Panc1 (cell line): Measurements from ENCODE around the gene GTF3C5. TPM values are rescaled to one million over a fixed set of nuclear protein-coding genes. Genes with fewer than 3 reads are reported as not detected.

Experiments used
- ATAC-seq: fragments of 200-7000 bp; cut with Tn5 transposase; 2 replicates; pipeline ENCODE4 v1.9.1; 2020; ENCODE audit warnings: mild to moderate bottlenecking, moderate library complexity
- BruUV-seq: library from RNA; stranded (reverse); fragments of 400-500 nt; replicated peaks from 2 replicates; lab custom pipeline; 2021; lab: Mats Ljungman, UMichigan
- CTCF ChIA-PET: fragments of 300-600 bp; sonication (Branson Sonifier 250); formaldehyde crosslinking; loops from one replicate; lab custom pipeline; 2022; ENCODE audit warnings: antibody characterized with exemption; lab: Charles Lee
- POLR2A ChIA-PET: fragments of 300-600 bp; sonication (Branson Sonifier 250); formaldehyde crosslinking; loops from one replicate; lab custom pipeline; 2022; ENCODE audit warnings: antibody characterized with exemption; lab: Charles Lee
- DNase-seq: peaks from one replicate; pipeline ENCODE4 v3.0.0-alpha.2; 2010; ENCODE audit warnings: low read depth, low spot score
- H3K27ac ChIP-seq: 2 replicates; pipeline ENCODE4 v1.5.1; 2011; ENCODE audit warnings: mild to moderate bottlenecking, low read length, inconsistent platforms
- H3K27me3 ChIP-seq: fragments of 200-500 bp; sonication (Bioruptor generic); 2 replicates; pipeline ENCODE4 v1.6.0; 2014; ENCODE audit warnings: low read length, inconsistent platforms; ENCODE audit not compliant: control insufficient read depth, insufficient read depth
- H3K36me3 ChIP-seq: fragments of 200-500 bp; sonication (Bioruptor generic); 2 replicates; pipeline ENCODE4 v1.5.1; 2014; ENCODE audit warnings: inconsistent platforms, mild to moderate bottlenecking, low read length, moderate library complexity; ENCODE audit not compliant: control insufficient read depth, insufficient read depth
- H3K4me1 ChIP-seq: 2 replicates; pipeline ENCODE4 v1.5.1; 2011; ENCODE audit warnings: inconsistent platforms, mild to moderate bottlenecking, low read length, moderate library complexity; ENCODE audit not compliant: control insufficient read depth, insufficient read depth
- H3K4me3 ChIP-seq, 2 experiments: 2 replicates each; pipeline ENCODE4 v1.5.1; 2011 to 2012; ENCODE audit warnings: low read depth in 2 of 2, low read length in 2 of 2, mild to moderate bottlenecking in 2 of 2, inconsistent platforms in 1 of 2, moderate library complexity in 1 of 2
- H3K9me3 ChIP-seq: fragments of 200-500 bp; sonication (Bioruptor generic); 2 replicates; pipeline ENCODE4 v1.5.1; 2014; ENCODE audit warnings: low read depth, mild to moderate bottlenecking, inconsistent platforms, low read length, moderate library complexity; ENCODE audit not compliant: control insufficient read depth, insufficient read depth
- POLR2AphosphoS5 ChIP-seq: IDR thresholded peaks from 2 replicates; pipeline ENCODE4 v1.6.1; 2012; ENCODE audit warnings: mild to moderate bottlenecking, low read depth, low read length, moderate library complexity
- SIN3A ChIP-seq: IDR thresholded peaks from 2 replicates; pipeline ENCODE4 v1.6.1; 2012; ENCODE audit warnings: low read depth, mild to moderate bottlenecking, low read length, moderate library complexity, borderline replicate concordance; ENCODE audit not compliant: insufficient read depth
- TCF7L2 ChIP-seq: IDR thresholded peaks from 2 replicates; pipeline ENCODE4 v1.6.1; 2011; ENCODE audit warnings: mild to moderate bottlenecking, low read depth, low read length, inconsistent platforms
- in situ Hi-C: cut with HindIII; loops from 2 replicates; pipeline ENCODE4 v1.10.0; 2016; ENCODE audit warnings: low sequenced_read_pairs, low pct_unique_long_range_greater_than_20kb
- intact Hi-C: fragments of 100-400 bp; cut with micrococcal nuclease; formaldehyde crosslinking; loops from one replicate; pipeline ENCODE4 v1.10.0; 2022; ENCODE audit not compliant: unreplicated experiment
- total RNA-seq: library from RNA; stranded (reverse); gene quantifications from one replicate; pipeline ENCODE4 v1.2.1, GENCODE V29; 2021; ENCODE audit not compliant: unreplicated experiment
- TF ChIP-seq, protein P1 (sequence below), 2 experiments: IDR thresholded peaks; 2 replicates each; pipeline ENCODE4 v1.6.1; 2011 to 2012; ENCODE audit warnings: low read depth in 2 of 2, control low read depth in 1 of 2, low read length in 1 of 2, mild to moderate bottlenecking in 1 of 2, moderate library complexity in 1 of 2; ENCODE audit not compliant: insufficient read depth in 1 of 2
- TF ChIP-seq, protein P2 (sequence below): fragments of 450-650 bp; IDR thresholded peaks from 2 replicates; pipeline ENCODE4 v1.5.1; 2017; ENCODE audit warnings: mild to moderate bottlenecking

Gene GTF3C5
- total RNA-seq, 1 experiment from 2014 or later, result 47.7 TPM

DNA sequence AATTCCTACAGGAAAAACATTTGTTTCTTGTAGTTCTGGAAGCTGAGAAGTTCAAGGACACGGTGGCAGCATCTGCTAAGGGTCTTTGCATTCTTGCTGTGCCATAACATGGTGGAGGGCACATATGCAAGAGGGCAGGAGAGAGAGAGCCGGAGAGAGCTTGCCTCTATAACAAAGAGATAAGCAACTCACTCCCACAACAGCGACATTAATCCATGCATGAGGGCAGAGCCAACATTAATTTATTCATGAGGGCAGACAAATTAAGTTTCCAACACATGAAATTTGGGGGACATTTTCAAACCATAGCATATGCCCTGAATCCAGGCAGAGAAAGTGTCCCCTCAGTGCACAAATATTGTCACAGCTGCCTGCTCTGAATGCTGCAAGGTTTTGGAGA is 4.4 kb upstream of the GTF3C5 start:
- Histone ChIP-seq H3K4me3 (no peak overlapping the region), H3K27me3 (no peaks in the 10 kb centered on the region), H3K9me3 (no peaks in the 10 kb centered on the region), H3K36me3 (no peaks in the 10 kb centered on the region; the same call in 1 of the 2 replicates), H3K4me1 (no peaks in the 10 kb centered on the region; the same call in 1 of the 2 replicates), H3K27ac (no peak overlapping the region)
- intact Hi-C loops (no loop called here), in situ Hi-C loops (no loop called here)
- no TSS peak for BruUV-seq
- ATAC-seq, result no peak
- POLR2A ChIA-PET, result no interaction called here
- no peak for TF ChIP-seq POLR2AphosphoS5
- TF ChIP-seq SIN3A, result no peak
- TF ChIP-seq, protein P1, sequence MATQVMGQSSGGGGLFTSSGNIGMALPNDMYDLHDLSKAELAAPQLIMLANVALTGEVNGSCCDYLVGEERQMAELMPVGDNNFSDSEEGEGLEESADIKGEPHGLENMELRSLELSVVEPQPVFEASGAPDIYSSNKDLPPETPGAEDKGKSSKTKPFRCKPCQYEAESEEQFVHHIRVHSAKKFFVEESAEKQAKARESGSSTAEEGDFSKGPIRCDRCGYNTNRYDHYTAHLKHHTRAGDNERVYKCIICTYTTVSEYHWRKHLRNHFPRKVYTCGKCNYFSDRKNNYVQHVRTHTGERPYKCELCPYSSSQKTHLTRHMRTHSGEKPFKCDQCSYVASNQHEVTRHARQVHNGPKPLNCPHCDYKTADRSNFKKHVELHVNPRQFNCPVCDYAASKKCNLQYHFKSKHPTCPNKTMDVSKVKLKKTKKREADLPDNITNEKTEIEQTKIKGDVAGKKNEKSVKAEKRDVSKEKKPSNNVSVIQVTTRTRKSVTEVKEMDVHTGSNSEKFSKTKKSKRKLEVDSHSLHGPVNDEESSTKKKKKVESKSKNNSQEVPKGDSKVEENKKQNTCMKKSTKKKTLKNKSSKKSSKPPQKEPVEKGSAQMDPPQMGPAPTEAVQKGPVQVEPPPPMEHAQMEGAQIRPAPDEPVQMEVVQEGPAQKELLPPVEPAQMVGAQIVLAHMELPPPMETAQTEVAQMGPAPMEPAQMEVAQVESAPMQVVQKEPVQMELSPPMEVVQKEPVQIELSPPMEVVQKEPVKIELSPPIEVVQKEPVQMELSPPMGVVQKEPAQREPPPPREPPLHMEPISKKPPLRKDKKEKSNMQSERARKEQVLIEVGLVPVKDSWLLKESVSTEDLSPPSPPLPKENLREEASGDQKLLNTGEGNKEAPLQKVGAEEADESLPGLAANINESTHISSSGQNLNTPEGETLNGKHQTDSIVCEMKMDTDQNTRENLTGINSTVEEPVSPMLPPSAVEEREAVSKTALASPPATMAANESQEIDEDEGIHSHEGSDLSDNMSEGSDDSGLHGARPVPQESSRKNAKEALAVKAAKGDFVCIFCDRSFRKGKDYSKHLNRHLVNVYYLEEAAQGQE (IDR thresholded peaks at IDR 0.05; ENCODE audit: insufficient read depth in 1 of 2, low read depth in 2 of 2, low read length in 1 of 2), result no peak
- TF ChIP-seq TCF7L2, result no peak
- TF ChIP-seq, protein P2, sequence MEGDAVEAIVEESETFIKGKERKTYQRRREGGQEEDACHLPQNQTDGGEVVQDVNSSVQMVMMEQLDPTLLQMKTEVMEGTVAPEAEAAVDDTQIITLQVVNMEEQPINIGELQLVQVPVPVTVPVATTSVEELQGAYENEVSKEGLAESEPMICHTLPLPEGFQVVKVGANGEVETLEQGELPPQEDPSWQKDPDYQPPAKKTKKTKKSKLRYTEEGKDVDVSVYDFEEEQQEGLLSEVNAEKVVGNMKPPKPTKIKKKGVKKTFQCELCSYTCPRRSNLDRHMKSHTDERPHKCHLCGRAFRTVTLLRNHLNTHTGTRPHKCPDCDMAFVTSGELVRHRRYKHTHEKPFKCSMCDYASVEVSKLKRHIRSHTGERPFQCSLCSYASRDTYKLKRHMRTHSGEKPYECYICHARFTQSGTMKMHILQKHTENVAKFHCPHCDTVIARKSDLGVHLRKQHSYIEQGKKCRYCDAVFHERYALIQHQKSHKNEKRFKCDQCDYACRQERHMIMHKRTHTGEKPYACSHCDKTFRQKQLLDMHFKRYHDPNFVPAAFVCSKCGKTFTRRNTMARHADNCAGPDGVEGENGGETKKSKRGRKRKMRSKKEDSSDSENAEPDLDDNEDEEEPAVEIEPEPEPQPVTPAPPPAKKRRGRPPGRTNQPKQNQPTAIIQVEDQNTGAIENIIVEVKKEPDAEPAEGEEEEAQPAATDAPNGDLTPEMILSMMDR, result no peak
- DNase-seq, result no peak
- CTCF ChIA-PET, result no interaction called here

DNA sequence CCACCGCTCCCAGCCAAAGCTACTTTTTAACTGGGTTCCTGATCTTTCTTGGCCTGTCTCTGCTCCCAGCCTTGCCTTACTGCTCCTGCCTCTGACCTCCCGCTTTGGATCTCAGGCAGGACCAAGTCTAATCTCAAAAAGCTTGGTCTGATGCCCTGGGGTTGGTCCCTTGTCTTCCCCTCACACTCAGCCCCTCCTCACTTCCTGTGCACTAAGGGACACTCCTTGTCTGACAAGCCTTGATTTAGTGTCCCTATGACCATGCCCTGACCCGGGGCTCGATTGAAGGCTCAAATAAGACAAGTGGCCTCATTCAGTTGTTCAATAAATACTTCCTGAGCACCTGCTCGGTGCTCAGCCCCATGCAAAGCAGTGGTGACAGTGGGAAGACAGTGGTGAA is 3.7 kb upstream of the GTF3C5 start:
- in situ Hi-C loops, result no loop called here
- ChIA-PET POLR2A (no interaction called here), CTCF (no interaction called here)
- TF ChIP-seq POLR2AphosphoS5 (no peak), TCF7L2 (no peak), SIN3A (no peak)
- TF ChIP-seq, protein P1 (IDR thresholded peaks at IDR 0.05; ENCODE audit: insufficient read depth in 1 of 2, low read depth in 2 of 2, low read length in 1 of 2), result no peak
- TF ChIP-seq, protein P2, result no peak
- Histone ChIP-seq H3K27me3 (no peaks in the 10 kb centered on the region), H3K4me1 (no peaks in the 10 kb centered on the region; the same call in 1 of the 2 replicates), H3K27ac (no peak overlapping the region), H3K36me3 (no peaks in the 10 kb centered on the region; the same call in 1 of the 2 replicates), H3K4me3 (no peak overlapping the region), H3K9me3 (no peaks in the 10 kb centered on the region)
- no peak for ATAC-seq
- no peak for DNase-seq
- no TSS peak for BruUV-seq
- intact Hi-C loops, result no loop called here
